GM21381 (cell line): ENCODE measurements around the gene RPGR.

Source experiments
- ATAC-seq: cut with Tn5 transposase; IDR thresholded peaks from one replicate; pipeline ENCODE4 v1.9.1; 2021; ENCODE audit warnings: mild to moderate bottlenecking, moderate library complexity; ENCODE audit not compliant: unreplicated experiment

The RPGR gene, protein sequence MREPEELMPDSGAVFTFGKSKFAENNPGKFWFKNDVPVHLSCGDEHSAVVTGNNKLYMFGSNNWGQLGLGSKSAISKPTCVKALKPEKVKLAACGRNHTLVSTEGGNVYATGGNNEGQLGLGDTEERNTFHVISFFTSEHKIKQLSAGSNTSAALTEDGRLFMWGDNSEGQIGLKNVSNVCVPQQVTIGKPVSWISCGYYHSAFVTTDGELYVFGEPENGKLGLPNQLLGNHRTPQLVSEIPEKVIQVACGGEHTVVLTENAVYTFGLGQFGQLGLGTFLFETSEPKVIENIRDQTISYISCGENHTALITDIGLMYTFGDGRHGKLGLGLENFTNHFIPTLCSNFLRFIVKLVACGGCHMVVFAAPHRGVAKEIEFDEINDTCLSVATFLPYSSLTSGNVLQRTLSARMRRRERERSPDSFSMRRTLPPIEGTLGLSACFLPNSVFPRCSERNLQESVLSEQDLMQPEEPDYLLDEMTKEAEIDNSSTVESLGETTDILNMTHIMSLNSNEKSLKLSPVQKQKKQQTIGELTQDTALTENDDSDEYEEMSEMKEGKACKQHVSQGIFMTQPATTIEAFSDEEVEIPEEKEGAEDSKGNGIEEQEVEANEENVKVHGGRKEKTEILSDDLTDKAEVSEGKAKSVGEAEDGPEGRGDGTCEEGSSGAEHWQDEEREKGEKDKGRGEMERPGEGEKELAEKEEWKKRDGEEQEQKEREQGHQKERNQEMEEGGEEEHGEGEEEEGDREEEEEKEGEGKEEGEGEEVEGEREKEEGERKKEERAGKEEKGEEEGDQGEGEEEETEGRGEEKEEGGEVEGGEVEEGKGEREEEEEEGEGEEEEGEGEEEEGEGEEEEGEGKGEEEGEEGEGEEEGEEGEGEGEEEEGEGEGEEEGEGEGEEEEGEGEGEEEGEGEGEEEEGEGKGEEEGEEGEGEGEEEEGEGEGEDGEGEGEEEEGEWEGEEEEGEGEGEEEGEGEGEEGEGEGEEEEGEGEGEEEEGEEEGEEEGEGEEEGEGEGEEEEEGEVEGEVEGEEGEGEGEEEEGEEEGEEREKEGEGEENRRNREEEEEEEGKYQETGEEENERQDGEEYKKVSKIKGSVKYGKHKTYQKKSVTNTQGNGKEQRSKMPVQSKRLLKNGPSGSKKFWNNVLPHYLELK

DNA sequence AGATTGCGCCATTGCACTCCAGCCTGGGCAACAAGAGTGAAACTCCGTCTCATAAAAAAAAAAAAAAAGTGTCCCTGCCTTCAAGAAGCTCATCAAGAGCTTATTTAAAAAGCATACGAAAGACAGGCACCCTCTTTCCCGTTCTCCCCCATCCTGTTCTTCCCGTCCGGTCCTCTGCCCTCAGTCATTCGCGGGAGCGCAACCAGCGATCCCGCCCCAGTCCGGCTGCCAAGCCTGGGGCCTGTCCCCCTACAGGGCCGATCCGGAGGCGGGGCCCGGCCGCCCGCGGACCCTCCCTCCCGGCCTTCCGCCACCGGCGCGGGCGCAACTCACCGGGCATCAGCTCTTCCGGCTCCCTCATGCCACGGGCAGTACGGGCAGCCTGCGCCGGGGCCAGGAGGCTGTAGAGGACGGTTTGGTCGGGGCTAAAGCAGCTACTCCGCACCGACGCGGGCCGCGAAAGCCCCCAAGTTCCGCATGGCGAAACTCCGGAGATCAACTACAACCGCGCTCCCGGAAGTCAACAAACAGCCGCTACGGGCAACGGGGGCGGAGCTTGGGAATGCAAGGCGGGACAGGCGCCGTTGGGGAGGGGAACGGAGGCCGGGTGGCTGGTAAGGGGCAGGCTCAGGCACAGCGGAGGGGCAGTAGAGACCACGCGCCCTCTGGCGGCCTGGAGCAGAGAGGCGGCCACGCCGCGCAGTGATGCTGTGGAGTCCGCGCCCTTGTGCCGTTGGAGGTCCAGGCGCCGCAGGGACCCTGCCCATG, at the start of gene RPGR:
RPGR (minus strand) TSS at position 503 of the 768 bp plus-strand sequence; CDS start at position 361, 142 bp downstream.
- ATAC-seq, result peak; percentile 97

DNA sequence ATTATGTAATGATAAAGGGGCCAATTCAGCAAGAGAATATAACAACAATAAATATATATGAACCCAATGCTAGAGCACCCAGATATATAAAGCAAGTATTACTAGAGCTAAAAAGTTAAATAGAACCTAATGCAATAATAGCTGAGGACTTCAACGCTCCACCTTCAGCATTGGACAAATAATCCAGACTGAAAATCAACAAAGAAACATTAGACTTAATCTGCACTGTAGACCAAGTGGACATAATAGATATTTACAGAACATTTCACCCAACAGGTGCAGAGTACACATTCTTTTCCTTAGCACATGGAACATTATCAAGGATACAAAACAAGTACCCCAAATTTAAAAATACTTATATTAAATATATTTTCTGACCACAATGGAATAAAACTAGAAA, 49.4 kb upstream of the RPGR start:
- ATAC-seq, result no peak

DNA sequence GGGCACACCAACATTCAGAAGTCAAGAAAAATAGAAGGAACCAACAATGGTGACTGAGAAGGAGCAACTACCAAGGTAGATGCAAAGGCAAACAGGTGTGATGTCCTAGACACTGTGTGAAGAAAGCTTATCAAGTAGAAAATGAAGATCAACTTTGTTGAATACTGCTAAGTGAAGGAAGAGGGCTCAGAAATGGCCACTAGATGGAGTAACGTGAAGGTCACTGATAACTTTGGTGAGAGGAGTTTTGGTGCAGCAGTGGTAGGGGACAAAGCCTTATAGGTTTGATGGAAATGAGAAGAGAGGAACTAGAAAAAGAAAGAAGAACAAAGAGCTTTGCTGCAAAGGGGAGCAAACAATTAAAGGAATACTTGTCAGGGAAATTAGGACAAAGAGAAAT, 48.6 kb upstream of the RPGR start:
- ATAC-seq, result no peak

DNA sequence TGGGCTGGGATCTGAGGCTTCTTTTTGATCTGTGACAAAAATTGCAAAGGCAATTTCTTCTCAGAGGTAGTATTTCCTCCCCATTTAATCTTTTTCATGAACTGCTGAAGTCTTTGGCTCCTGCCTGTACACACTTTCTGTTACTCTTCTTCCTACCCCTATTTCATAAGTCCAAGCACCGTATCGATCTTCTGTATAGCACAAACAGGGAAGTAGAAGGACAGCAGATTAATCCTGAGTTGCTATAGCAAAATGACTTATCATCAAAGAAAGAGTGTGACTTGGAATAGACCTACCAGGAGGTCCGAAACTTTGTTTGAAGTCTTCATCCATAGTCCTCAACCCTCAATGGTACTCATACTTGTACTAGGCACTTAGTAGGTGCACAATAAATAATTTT, 47.1 kb upstream of the RPGR start:
- ATAC-seq, result no peak

DNA sequence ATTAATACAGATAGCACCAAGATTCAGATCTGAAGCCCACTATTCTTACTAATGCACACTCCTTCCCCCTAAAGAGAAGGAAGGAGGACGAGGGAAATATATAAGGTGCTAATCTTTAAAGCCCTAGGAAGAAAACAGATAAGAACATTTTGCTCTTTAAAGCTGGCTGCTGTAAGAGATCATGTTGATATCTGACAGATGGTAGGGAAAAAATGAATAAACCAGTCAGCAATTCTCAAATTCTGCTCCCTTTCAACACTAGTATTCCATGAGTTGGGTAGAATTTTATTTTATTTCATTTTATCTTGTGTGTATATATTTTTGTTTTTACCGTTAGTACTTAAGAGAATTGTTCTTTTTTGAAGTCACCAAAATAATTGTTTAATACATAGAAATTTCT, 44.3 kb upstream of the RPGR start:
- no peak for ATAC-seq

DNA sequence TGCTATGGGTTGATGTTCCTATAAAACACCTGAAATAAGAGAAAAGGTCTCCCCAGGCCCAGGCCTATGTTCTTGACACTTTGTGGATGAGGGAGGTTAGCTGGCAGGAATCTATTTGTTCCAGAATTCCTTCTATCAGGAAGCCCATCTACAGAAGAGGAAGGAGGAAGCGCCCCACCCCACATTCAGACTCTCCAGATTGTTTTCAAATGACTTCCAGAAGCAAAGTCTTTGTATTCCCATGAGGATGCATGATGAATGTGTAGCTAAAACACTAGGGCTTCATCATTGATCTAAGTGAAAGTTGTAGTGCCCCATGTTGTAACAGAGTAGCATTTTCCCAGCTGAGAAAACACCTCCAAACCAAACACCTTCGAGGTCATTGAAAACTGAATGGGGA, 41.5 kb upstream of the RPGR start:
- no peak for ATAC-seq

DNA sequence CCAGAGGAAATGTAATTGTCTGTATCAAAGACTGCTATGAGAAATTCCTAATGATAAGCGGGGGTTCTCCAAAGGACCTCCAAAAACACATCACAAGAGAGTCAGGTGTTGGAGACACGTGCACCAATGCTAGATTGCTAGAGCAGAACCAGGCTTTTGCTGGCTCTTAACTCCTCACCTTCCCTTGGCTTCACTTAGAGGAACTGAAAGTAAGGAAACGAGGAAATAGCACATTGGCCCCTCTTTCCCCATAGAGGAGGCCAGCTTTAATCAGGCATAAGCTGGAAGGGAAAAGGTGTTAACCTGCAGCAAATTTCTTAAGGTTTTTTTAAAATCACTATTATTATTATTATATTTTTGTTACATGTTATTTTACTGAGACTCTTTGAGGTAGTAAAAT, 38.6 kb upstream of the RPGR start:
- ATAC-seq, result no peak

DNA sequence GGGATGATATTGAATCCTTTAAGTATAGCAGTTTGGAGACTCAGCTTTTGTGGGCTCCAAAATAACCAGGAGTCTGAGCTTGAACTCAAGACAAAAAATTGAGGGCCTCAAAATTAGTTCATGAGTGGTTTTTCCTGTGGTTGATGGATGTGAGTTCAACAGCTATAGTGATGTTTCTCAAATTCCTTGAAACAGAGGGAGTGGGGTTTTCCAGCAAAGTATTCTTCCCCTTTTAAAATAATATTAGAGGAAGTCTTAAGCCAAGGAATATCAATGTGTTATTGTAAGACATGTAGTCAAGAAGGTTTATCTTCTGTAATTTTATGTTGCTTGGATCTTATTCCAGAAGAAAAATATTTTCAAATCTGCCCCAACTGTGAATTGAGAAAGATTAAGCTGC, 35.7 kb upstream of the RPGR start:
- no peak for ATAC-seq

DNA sequence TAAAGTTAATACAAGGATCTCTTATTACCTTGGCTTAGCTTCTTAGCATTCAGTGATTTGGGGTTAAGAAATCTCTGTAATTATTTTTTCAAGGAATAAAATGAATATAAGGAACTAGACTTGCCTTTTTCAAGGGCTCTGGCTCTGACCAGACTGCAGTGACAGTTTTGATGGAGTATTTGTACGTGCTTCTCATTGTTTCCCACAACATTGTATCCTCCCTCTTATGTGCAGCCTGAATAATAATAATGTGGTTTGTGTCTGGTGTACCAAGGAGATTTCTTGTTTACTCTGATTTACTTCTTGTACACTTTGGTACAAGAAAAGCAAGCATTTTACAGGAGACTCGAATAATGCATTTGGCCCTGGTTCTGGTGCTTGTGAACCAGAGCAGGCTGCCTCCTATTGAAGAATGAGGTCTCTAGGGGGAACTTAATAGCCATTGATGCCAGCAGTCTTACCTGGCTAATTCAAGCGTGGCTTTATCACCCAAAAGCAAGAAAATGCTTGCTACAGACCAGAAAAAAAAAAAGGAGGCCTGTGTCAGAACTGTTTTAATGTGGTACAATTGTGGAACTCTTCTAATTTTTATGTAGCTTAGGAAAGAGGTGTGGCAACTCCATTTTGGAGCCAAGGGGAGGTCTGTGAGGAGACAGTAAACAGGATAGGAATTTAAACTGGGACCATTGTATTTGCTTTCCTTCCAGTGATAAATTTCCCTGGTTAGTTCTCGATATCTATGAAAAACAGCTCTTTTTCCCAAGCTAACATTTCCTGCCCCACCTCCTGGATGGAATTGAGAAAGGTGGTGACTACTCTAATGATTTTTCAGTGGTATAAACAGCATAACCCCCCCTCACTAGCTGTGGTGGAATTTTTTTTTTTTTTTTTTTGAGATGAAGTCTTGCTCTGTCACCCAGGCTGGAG, 30.7 kb upstream of the RPGR start:
- no peak for ATAC-seq

DNA sequence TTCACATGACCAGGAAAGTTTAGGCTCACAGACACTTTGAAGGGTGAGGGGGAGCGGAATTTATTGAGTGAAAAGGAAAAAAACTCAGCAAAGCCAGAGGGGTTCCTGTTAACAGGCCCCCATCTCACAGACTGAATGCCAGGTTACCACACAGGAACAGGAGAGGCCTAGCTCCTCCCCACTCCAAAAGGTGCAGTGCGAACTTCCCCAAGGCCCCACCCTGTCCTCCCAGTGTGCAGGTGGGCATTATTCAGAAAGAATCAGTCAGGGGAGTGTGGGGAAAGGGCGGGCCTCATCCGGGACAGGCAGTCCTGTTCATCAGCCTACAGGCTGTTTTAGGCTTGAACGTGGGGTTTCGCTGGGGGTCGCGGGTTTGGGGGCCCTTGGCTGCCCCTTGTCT, 29.1 kb upstream of the RPGR start:
- no peak for ATAC-seq

DNA sequence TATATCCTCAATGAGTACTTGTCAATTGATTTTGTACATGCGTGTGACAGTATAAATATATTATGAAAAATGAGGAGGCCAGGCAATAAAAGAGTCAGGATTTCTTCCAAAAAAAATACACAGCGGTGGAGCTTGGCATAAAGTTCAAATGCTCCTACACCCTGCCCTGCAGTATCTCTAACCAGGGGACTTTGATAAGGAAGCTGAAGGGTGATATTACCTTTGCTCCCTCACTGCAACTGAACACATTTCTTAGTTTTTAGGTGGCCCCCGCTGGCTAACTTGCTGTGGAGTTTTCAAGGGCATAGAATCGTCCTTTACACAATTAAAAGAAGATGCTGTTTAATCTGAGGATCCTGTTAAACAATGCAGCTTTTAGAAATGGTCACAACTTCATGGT, 25.1 kb upstream of the RPGR start, which contains the start of gene OTC:
OTC (plus strand) TSS at position 243 of the 400 bp plus-strand sequence; CDS start at position 336, 93 bp downstream.
- no peak for ATAC-seq

DNA sequence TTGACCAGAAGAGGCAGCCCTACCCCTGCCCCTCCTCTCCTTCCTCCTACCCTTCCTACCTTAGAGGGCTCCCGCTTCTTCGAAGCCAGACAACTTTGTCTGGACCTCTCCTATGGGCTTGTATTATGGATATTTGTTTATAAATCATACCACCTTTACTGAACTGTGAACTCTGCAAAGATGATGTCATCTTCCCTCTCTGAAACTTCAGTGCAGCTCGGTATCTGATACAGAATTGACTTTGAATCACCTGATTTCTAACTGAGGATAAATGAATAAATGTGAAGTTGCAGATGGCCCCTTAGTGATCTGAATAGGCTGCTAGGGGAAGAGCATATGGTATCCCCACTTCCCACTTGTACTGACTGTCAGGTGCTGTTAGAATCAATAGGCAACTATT, 24.0 kb upstream of the RPGR start:
- ATAC-seq, result no peak

DNA sequence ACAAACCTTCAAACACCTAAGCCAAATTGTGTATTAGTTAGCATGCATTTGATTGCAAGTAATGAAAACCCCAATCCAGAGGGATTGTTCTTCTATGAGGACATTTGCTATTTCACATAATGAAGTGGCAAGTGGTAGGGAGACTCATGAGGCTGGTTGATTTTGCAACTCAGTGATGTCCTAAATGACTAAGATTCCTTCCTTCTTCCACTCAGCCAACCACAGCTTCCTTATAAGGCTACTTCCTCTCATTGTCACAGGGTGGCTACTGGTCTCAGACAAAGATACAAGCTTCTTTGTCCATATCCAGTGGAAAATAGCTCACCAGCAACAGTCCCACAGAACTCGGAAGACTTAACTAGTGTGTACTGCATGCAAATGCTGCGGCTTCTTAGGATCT, 19.8 kb upstream of the RPGR start:
- no peak for ATAC-seq

DNA sequence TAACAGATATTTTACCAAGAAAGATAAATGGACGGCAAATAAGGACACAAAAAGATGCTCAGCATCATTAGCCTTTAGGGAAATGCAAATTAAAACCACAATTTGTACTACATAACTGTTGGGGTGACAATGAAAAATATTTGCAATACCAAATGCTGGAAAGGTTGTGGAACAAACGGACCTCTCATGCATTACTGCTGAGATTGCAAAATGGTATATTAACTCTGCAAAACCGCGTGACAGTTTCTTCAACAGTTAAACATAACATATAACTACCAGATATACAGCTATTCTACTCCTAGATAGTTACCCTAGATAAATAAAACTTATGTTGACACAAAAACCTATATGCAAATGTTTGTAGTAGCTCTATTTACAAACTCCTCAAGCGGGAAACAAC, 18.8 kb upstream of the RPGR start:
- no peak for ATAC-seq

DNA sequence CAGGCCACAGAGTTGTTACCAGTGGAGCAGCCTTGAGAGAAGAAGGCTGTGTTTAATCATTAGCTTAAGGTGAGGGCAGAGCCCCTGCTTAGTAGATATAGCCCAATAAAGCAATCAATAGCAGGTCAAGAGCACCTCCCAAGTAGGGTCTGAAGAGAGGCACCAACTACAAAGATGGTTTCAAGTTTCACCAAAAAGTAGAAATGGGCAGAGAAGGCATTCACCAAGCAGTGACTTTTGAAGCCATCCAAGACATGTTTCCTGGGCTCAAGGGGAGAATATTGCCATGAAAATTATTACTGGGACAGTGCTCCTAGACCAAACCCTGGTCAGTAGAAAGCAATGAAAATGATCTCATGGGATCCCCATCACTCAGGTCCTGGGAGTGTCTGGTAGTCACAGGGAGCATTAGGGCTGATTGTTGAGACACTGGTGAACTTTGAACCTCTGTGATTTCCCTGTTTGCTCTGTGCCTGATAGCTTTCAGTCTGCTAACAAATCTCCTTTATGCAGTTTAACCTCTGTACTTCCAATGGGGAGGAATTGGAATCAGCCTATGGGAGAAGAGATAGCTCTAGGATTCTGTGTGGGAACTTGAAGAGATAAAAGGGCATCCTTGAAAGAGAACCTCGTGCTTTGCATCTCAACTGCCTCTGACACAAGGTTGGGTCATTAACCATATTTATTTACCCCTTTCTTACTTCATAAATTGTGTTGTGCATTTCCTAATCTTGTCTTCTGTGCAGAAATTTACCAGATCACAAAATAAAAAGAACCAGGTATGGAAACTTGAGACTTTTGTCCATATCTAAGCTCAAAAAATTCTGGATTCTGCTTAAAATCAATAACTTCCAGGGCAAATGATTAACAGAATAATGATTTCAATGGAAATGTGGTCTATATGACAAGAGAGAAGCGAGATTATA, 15.8 kb upstream of the RPGR start:
- ATAC-seq, result no peak

DNA sequence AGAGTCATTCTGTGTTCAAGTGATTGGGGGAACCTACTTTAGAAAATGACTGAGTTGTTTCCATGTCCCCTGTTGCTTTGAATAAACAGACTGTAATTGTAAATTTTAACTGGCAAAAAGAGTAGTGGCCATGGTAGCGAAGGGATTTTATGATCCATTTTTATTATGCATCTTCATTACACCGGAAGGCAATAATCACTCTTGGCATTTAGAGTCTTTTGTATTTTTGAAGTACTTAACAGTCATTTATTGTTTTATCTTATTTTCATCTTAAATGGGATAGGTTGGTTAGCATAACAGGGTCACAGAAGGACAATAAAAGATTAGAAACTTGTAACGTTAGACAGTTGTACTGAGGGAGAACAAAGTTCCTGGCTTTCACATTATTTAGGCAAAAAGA, 14.1 kb upstream of the RPGR start:
- ATAC-seq, result no peak

DNA sequence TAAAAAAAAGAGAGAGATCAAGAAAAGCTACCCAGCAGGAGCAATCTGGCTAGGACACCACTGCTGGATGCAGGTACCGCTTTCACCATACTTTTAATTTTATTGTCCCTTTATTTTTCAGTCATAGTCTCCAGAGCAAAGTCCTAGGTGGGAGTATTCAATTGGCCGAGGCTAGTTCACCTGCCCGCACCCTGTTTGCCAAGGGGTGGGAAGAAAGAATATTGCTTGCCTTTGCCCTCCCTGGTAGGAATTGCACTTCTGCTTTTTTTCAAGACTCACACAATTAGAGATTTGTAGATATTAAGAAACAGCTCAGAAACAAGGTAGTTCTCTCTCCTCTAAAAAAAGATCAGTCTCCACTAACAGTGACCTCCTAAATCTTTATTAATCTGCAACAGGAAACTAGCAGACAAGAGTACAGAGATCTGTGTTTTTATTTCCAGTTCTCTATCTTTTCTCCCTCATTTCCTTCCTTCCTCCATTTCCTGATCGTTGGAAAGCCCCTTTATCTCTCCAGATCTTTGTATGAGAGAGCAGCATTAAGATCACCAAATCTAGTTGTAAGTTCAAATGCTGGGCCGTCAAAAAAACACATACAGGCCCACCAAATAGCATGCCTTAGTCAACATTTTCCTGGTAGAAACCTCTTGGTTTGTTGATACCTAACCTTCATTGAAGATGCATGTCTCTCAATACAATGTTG, 9.4 kb upstream of the RPGR start:
- no peak for ATAC-seq

DNA sequence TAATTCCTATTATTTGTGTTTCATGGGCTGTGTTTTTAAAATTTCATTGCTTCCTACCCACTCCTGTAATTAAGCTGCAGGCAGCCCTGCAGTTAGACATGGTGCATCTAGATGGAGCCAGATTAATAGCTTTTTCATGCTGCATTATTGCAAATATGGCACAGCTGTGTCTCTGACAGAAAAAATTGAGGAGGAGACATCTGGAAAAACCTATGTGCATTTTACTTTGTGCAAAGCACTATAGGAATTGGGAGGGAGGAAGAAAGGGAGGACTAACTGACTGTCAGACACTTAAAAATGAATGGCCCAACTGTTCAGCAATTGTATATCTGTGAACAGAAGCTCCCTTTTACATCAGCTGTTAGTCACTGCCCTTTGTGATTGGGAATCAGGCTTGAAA, 8.1 kb upstream of the RPGR start:
- no peak for ATAC-seq
